ENCODE results near the gene SPTB.

- no peak for TF ChIP-seq CTCF (IDR thresholded peaks at IDR 0.05)
- no peak for TF ChIP-seq POLR2AphosphoS5 (IDR thresholded peaks at IDR 0.05; ENCODE audit: low read depth, low read length)
- no peak for TF ChIP-seq REST (IDR thresholded peaks at IDR 0.05; ENCODE audit: insufficient read depth in 1 of 2, low read depth in 2 of 2, low read length in 1 of 2)
- TF ChIP-seq SIN3A (IDR thresholded peaks at IDR 0.05; ENCODE audit: borderline replicate concordance, insufficient read depth, low read depth, low read length): no peak
Observed at GRCh38 chr14:64799555-64799954, 80.2 kb downstream of the SPTB start.
